Measurements from ENCODE around the gene ELAC1.

GRCh38 chr18:50986360-50987087 lies 18.7 kb downstream of the ELAC1 start:
- no peak for TF ChIP-seq CTCF (IDR thresholded peaks at IDR 0.05; ENCODE audit: low read depth, low read length)
- TF ChIP-seq EZH2phosphoT487 (IDR thresholded peaks at IDR 0.05; ENCODE audit: low read depth): no peak
